OCI-LY1 (cell line): ENCODE results near the gene EEFSEC.

Experiments
- H2AFZ ChIP-seq: fragments of 200-600 bp; sonication (generic), shearing (Covaris generic); 2 replicates; pipeline ENCODE4 v1.6.0; 2014; ENCODE audit warnings: antibody characterized with exemption, mild to moderate bottlenecking, low read length
- H3F3A ChIP-seq: fragments of 200-600 bp; sonication (generic), shearing (Covaris generic); 2 replicates; pipeline ENCODE4 v1.6.0; 2014; ENCODE audit warnings: mild to moderate bottlenecking, antibody characterized with exemption, low read length, moderate library complexity; ENCODE audit not compliant: insufficient read depth
- H3K27ac ChIP-seq: fragments of 200-600 bp; sonication (generic); 2 replicates; pipeline ENCODE4 v1.5.1; 2014; ENCODE audit warnings: low read length, mixed run types, mild to moderate bottlenecking, low read depth; ENCODE audit not compliant: poor library complexity, severe bottlenecking
- H3K27me3 ChIP-seq: fragments of 200-600 bp; sonication (generic); 2 replicates; pipeline ENCODE4 v1.6.0; 2014; ENCODE audit warnings: antibody characterized with exemption, mild to moderate bottlenecking, low read length, moderate library complexity; ENCODE audit not compliant: insufficient read depth
- H3K36me3 ChIP-seq: fragments of 200-600 bp; sonication (generic); 2 replicates; pipeline ENCODE4 v1.6.1; 2014; ENCODE audit warnings: mild to moderate bottlenecking, antibody characterized with exemption, low read length, moderate library complexity, mixed read lengths; ENCODE audit not compliant: insufficient read depth
- H3K4me1 ChIP-seq: fragments of 200-600 bp; sonication (generic); 2 replicates; pipeline ENCODE4 v1.5.1; 2014; ENCODE audit warnings: mild to moderate bottlenecking, low read length, moderate library complexity; ENCODE audit not compliant: insufficient read depth, severe bottlenecking
- H3K4me2 ChIP-seq: fragments of 200-600 bp; sonication (generic), shearing (Covaris generic); 2 replicates; pipeline ENCODE4 v1.6.1; 2014; ENCODE audit warnings: low read length
- H3K4me3 ChIP-seq: fragments of 200-600 bp; sonication (generic); 2 replicates; pipeline ENCODE4 v1.5.1; 2014; ENCODE audit warnings: low read length, low read depth, mild to moderate bottlenecking, mixed read lengths; ENCODE audit not compliant: poor library complexity, severe bottlenecking
- H3K79me2 ChIP-seq: fragments of 200-600 bp; shearing (Covaris generic); 2 replicates; pipeline ENCODE4 v1.6.1; 2016; ENCODE audit warnings: mixed run types, low read length, mixed read lengths; ENCODE audit not compliant: insufficient read depth
- H3K9ac ChIP-seq: fragments of 200-600 bp; sonication (generic), shearing (Covaris generic); 2 replicates; pipeline ENCODE4 v1.6.1; 2014; ENCODE audit warnings: mild to moderate bottlenecking, low read length, mixed read lengths
- H3K9me2 ChIP-seq: fragments of 200-600 bp; sonication (generic), shearing (Covaris generic); 2 replicates; pipeline ENCODE4 v1.6.1; 2014; ENCODE audit warnings: low read depth, mild to moderate bottlenecking, low read length, mixed read lengths
- H3K9me3 ChIP-seq: fragments of 200-600 bp; shearing (Covaris generic); 2 replicates; pipeline ENCODE4 v1.6.1; 2014; ENCODE audit warnings: low read length, mixed read lengths
- H4K20me1 ChIP-seq: fragments of 200-600 bp; sonication (generic), shearing (Covaris generic); 2 replicates; pipeline ENCODE4 v1.6.0; 2016; ENCODE audit warnings: mild to moderate bottlenecking, low read length; ENCODE audit not compliant: insufficient read depth
- EZH2 ChIP-seq: fragments of 200-600 bp; sonication (generic), shearing (Covaris generic); IDR thresholded peaks from 2 replicates; pipeline ENCODE4 v1.8.0; 2017; ENCODE audit warnings: borderline replicate concordance, mixed run types, mild to moderate bottlenecking, antibody characterized with exemption, low read length, moderate library complexity, mixed read lengths
- TF ChIP-seq, protein P1 (sequence below): fragments of 200-600 bp; sonication (generic), shearing (Covaris generic); IDR thresholded peaks from 2 replicates; pipeline ENCODE4 v1.5.1; 2017; ENCODE audit warnings: mild to moderate bottlenecking, antibody characterized with exemption, low read length, moderate library complexity, mixed read lengths

Gene EEFSEC

GRCh38 chr3:128379367-128380160 lies 226.3 kb downstream of the EEFSEC start:
- Histone ChIP-seq H4K20me1 (no peaks in the 10 kb centered on the region), H3K9me3 (no peaks in the 10 kb centered on the region), H3K4me1 (peaks cover 4% of the 10 kb centered on the region), H3K9ac (no peak overlapping the region), H3F3A (no peaks in the 10 kb centered on the region), H3K27ac (no peak overlapping the region), H3K79me2 (no peaks in the 10 kb centered on the region), H2AFZ (no peak overlapping the region), H3K4me2 (no peak overlapping the region), H3K4me3 (no peak overlapping the region), H3K36me3 (no peaks in the 10 kb centered on the region), H3K9me2 (no peaks in the 10 kb centered on the region), H3K27me3 (no peaks in the 10 kb centered on the region)
- no peak for TF ChIP-seq EZH2
- TF ChIP-seq, protein P1, sequence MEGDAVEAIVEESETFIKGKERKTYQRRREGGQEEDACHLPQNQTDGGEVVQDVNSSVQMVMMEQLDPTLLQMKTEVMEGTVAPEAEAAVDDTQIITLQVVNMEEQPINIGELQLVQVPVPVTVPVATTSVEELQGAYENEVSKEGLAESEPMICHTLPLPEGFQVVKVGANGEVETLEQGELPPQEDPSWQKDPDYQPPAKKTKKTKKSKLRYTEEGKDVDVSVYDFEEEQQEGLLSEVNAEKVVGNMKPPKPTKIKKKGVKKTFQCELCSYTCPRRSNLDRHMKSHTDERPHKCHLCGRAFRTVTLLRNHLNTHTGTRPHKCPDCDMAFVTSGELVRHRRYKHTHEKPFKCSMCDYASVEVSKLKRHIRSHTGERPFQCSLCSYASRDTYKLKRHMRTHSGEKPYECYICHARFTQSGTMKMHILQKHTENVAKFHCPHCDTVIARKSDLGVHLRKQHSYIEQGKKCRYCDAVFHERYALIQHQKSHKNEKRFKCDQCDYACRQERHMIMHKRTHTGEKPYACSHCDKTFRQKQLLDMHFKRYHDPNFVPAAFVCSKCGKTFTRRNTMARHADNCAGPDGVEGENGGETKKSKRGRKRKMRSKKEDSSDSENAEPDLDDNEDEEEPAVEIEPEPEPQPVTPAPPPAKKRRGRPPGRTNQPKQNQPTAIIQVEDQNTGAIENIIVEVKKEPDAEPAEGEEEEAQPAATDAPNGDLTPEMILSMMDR = no peak

DNA sequence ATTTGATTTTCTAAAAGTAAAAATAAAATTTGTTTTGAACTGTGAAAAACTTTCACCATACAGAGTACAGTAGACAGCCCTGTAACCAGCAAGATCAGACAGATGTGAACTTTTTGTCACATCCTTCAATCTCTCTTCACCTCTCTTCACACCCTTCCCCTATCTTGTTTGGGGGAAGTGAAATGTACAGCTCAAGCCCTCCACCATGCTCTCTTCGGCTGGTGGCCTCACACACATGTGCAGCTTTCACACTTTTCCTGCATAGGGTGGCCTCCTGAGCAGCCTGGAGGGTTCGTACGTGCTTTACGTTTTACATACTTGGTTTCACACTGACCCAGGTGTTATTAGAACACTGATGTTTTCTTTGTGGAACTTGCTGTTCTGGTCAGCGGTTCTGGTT lies 227.0 kb downstream of the EEFSEC start:
- Histone ChIP-seq H4K20me1 (no peaks in the 10 kb centered on the region), H3K79me2 (no peaks in the 10 kb centered on the region), H3K4me2 (no peak overlapping the region), H3K27ac (no peak overlapping the region), H3K4me3 (no peak overlapping the region), H3K27me3 (no peaks in the 10 kb centered on the region), H2AFZ (no peak overlapping the region), H3K9ac (no peak overlapping the region), H3K36me3 (no peaks in the 10 kb centered on the region), H3K9me2 (no peaks in the 10 kb centered on the region), H3F3A (no peaks in the 10 kb centered on the region), H3K4me1 (no peaks in the 10 kb centered on the region), H3K9me3 (no peaks in the 10 kb centered on the region)
- no peak for TF ChIP-seq EZH2
- TF ChIP-seq, protein P1 = no peak

DNA sequence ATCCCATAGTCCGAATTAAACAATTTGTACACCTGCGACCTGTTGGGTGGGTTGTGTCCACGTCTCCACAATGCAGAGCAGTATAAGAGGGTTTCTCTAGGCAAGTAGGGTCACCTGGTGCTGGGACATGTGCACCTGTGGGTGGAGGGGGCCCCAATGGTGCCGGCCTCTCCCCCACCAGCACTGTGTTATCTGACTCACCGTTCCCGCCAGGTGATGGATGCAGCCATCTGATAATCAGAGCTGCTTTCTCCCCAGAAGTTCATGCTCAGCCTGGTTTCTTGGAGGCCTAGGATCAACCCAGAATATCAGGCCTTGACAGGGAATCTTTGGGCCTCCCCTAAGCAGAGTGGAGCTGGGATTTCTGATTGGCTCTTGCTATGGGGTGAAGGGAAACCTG lies 227.4 kb downstream of the EEFSEC start:
- Histone ChIP-seq H3K9me2 (no peaks in the 10 kb centered on the region), H3K4me2 (no peak overlapping the region), H3F3A (no peaks in the 10 kb centered on the region), H3K9me3 (no peaks in the 10 kb centered on the region), H4K20me1 (no peaks in the 10 kb centered on the region), H2AFZ (no peak overlapping the region), H3K27me3 (no peaks in the 10 kb centered on the region), H3K9ac (no peak overlapping the region), H3K4me1 (no peaks in the 10 kb centered on the region), H3K36me3 (no peaks in the 10 kb centered on the region), H3K27ac (no peak overlapping the region), H3K4me3 (no peak overlapping the region), H3K79me2 (no peaks in the 10 kb centered on the region)
- TF ChIP-seq EZH2 = no peak
- TF ChIP-seq, protein P1 = no peak
